ENCODE results near the gene GCC2.
"Not testable (repeated sequence)": the region's sequence is repeated elsewhere in the genome, so short reads cannot be mapped to it uniquely, and the experiment has no call there.

GCC2 gene

GRCh38 chr2:108533832-108534583 lies 85.0 kb downstream of the GCC2 start, which contains the start of gene LIMS1:
Gene LIMS1 (plus strand): TSS chr2:108534470. CDS start chr2:108534563, 93 bp downstream.
- DNase-seq, result peak; percentile 73

GRCh38 chr2:108534584-108535356 lies 85.8 kb downstream of the GCC2 start:
- DNase-seq, result peak; percentile 29

DNA sequence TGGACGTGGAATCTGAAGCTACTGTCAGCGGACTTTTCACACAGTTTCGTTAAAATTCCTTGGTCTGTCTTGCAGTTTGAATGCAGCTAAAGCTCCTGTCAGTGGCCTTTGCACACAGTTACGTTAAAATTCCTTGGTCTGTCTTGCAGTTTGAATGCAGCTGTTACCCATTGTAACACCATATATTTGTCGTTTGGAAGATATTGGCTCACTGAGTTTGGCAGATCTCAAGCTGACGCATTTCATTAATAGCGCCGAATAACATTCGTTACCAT lies 86.3 kb downstream of the GCC2 start:
- no peak for DNase-seq

DNA sequence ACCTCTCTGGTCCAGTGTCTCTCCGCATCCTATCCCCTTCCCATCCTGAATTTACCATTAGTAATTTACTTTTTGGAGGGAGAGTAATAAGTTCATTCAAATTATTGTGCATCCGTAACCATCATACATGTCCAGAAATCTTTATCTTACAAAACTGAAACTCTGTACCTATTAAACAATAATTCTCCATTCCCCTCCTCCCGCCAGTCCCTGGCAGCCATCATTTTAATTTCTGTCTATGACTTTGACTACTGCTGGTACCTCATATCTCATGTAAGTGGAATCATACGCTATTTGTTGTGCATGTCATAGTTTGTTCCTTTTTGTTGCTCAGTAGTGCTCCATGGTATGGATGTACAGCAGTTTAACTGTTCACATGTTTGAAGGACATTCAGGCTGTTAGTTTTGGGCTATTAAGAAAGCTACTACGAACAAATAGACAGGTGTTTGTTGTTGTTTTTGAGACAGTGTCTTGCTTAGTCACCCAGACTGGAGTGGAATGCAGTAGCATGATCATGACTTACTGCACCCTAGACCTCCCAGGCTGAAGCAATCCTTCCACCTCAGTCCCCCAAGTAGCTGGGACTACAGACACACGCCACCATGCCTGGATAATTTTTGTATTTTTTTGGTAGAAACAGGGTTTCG lies 87.3 kb downstream of the GCC2 start:
- no peak for DNase-seq

GRCh38 chr2:108536911-108537310 lies 87.9 kb downstream of the GCC2 start:
- no peak for DNase-seq

DNA sequence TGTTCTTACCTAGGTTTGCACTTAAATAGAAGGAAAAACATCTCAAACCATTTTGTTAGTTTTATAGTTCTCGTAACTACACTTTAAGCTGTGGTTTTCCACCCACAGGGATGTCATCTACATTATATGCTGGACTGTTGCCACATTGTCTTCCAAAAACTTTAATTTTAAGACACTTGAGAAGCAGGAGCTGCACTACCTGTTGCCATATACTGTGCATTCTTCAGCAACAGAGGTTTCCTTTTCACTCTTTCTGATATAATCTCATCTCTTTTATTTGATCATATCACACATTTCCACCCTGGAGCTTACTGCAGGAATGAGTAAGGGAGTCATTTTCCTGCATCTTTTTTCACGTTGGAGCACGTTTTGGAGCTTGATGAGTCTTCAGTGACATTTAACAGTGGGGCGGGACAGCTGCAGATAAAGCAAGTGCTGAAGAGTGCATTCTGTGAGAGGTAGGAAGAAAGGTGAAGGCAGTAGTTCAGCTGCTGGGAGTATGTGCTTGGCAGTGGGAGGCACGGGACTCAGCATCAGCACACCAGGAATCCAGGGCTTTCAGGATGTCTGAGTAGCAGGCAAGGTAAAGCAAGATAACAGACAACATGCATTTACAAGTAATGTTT lies 89.1 kb downstream of the GCC2 start:
- no peak for DNase-seq

GRCh38 chr2:108541451-108541850 lies 92.4 kb downstream of the GCC2 start:
- DNase-seq, result no peak

GRCh38 chr2:108542071-108542470 lies 93.1 kb downstream of the GCC2 start:
- no peak for DNase-seq

DNA sequence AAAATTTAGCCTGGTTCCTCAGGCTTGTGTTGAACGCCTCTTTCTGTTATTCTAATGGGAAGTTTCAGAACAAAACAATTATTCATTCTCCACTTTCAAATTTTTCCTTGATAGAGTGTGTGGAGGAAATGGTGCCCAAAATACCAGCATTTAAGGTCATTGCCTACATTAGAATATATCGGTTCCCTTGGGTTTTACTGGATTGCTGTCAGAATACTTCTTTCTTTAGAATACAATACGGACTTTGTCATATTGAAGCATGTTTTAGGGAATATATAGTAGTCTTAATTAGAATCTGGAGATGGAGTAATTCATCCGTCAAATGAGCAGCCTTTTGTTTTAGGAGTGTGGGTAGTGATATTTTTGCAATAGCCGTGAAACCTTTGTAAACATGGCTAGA lies 98.6 kb downstream of the GCC2 start:
- DNase-seq, result no peak

DNA sequence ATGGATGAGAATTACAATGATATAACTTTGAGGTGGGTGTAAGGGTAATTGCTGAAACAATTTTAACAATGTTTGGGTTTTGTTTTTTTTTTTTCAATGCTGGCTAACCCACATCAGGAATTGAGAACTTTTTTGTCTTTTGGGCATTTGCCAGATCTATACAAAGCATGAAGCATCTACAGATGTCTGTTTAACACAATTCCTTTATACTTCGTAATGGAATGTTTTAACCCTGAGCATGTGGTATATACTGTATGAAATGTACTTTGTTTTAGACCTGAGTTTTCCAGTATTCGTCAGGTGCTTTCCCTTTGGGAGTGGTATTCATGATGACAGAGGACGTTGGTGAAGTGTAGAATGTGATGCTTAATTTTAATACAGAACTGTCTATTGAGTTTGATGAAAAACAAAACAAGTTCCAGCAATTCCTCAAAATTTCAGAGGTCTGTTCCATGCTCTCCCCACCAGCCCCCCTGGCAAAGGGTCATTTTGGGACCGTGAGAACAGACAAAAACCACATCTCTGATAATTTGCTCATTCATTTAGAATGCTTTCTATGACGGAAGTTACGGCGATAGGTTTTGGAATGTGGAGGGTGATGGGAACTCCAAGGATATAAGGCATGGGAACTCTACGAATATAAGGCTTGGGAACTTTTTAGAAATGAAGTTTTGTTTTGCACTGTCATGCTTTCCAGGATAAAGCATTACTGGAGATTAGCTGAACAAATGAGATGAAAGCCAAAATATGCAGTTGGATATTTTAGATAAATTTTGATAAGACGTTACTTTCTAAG lies 99.4 kb downstream of the GCC2 start:
- DNase-seq, result no peak

- DNase-seq, result no peak
These were observed 103.6 kb downstream of the GCC2 start for GRCh38 chr2:108552566-108552965.

DNA sequence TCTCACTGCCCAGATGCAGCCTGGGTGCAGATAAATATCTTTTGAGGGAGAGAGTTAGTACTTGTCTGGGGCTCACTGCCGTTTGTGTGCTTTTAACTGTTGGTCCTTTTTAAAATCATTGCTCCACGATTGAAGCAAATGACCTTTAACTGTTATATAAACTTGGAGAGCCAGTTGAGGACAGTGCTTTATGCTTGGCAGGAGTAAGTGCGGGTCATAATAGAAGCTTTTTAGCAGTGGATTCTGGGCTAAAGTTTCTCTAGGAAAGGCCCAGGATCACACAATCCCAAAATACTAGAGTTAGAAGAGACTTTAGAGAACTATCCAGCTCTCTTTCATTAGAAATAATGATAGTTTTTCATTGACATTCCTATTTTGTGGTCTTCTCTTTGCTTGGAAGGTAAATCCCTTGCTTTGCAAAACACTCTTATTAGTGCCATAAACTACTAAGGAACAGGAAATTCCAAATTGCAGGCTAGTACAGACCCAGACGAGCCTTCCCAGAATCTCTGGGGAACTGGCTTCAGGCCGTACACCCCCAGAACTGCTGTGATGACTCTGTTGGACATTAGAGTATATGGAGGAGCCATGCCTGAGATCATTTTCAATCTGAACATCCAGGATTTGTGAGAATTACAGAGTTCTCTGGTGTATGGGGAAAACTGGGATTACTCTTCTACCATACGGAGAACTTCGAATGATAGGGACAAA lies 104.4 kb downstream of the GCC2 start:
- DNase-seq, result no peak

GRCh38 chr2:108554528-108554927 lies 105.5 kb downstream of the GCC2 start:
- no peak for DNase-seq

DNA sequence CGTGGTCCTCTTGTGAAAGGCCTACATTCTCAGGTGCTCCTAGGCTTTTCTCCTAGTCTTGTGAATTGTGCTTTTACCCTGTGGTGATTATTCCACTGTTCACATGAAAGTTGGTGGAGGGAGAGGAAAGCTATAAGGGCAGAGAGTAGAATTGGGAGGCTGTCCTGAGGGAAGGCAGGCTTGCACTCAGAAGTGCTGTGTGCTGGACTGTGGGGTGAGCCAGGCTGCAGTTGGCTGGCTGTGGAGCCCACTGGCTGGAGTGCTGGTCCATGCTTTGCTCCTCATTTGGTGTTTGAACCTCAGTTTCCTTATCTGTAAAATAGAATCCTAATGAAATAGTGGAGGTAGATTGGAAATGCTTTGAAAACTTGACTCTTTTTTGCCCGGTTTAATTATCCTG lies 106.6 kb downstream of the GCC2 start:
- DNase-seq, result no peak

DNA sequence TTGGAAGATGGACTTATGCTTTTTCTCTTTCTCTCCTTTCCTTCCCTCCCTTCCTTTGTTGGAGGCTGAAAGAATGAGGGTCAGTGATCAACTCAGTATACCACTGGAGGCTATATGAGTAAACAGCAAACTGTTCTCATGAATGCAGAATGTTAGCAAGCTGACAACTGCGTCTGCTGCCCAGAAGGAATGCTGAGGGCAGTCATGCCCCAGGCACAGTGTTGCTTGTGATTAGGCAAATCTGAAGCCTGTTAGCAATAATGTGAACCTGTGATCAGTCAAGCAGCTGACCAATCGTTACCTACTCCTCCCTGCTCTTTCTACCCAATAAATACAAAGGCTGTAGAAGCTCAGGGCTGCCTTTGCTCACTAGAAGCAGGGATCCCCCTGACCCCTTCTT lies 107.6 kb downstream of the GCC2 start:
- DNase-seq, result not testable (repeated sequence)
